H1 (cell line): ENCODE results near the gene CAMP. TPM values are rescaled to one million over a fixed set of nuclear protein-coding genes. Genes with fewer than 3 reads are reported as not detected.

ENCODE experiments used
- CTCF ChIA-PET: fragments of 300-600 bp; sonication (Branson Sonifier 250); formaldehyde crosslinking; loops from one replicate; lab custom pipeline; 2021; ENCODE audit not compliant: partially characterized antibody; lab: Charles Lee
- POLR2A ChIA-PET: fragments of 300-600 bp; sonication (Branson Sonifier 250); formaldehyde crosslinking; loops from one replicate; lab custom pipeline; 2021; ENCODE audit warnings: inconsistent platforms; ENCODE audit not compliant: partially characterized antibody; lab: Charles Lee
- DNase-seq, 2 experiments: peaks; one replicate each; pipeline versions ENCODE4 v3.0.0 to v3.0.0-alpha.2; 2010 to 2022; ENCODE audit warnings: low spot score in 2 of 2, low read depth in 1 of 2, mixed read lengths in 1 of 2
- FAIRE-seq: peaks from 2 replicates; lab custom pipeline; 2011; peaks lifted over from hg19 to GRCh38; lab: Jason Lieb, UNC
- H2AFZ ChIP-seq: 2 replicates; pipeline ENCODE4 v1.8.1; 2012; ENCODE audit warnings: low read length, inconsistent platforms
- H2AK5ac ChIP-seq: 2 replicates; pipeline ENCODE4 v1.6.1; 2013; ENCODE audit warnings: low read depth, low read length
- H2BK120ac ChIP-seq: replicated peaks from 2 replicates; pipeline ENCODE3; 2013; ENCODE audit warnings: low read depth, low read length, inconsistent platforms
- H2BK12ac ChIP-seq: 2 replicates; pipeline ENCODE4 v1.6.1; 2013; ENCODE audit warnings: low read depth, low read length
- H2BK15ac ChIP-seq: 2 replicates; pipeline ENCODE4 v1.6.1; 2013; ENCODE audit warnings: low read length
- H2BK20ac ChIP-seq: 2 replicates; pipeline ENCODE4 v1.6.1; 2013; ENCODE audit warnings: low read length
- H2BK5ac ChIP-seq: 2 replicates; pipeline ENCODE4 v1.6.1; 2013; ENCODE audit warnings: low read depth, low read length
- H3K14ac ChIP-seq: 2 replicates; pipeline ENCODE4 v1.6.1; 2013; ENCODE audit warnings: inconsistent platforms; ENCODE audit not compliant: insufficient read length
- H3K18ac ChIP-seq: 2 replicates; pipeline ENCODE4 v1.6.1; 2013; ENCODE audit warnings: low read length; ENCODE audit errors: extremely low read depth
- H3K23ac ChIP-seq: 2 replicates; pipeline ENCODE4 v1.6.1; 2013; ENCODE audit warnings: inconsistent platforms; ENCODE audit not compliant: insufficient read length
- H3K23me2 ChIP-seq: 2 replicates; pipeline ENCODE4 v1.6.1; 2013; ENCODE audit warnings: low read depth, low read length
- H3K27ac ChIP-seq: 2 replicates; pipeline ENCODE4 v1.6.1; 2011; ENCODE audit warnings: low read depth, low read length, inconsistent platforms
- H3K27me3 ChIP-seq, 4 experiments: replicated peaks in 1 of 4; 1 replicate in 1 of 4; 2 replicates in 3 of 4; pipeline versions ENCODE4 v1.6.1 to v1.8.1; 2011 to 2013; ENCODE audit warnings: low read length in 3 of 4, mild to moderate bottlenecking in 3 of 4, inconsistent platforms in 2 of 4, mixed read lengths in 2 of 4, moderate library complexity in 1 of 4; ENCODE audit not compliant: control insufficient read depth in 3 of 4, insufficient read depth in 3 of 4; ENCODE audit errors: extremely low read depth in 1 of 4
- H3K36me3 ChIP-seq, 4 experiments: 2 replicates each; pipeline versions ENCODE4 v1.6.1 to v1.8.1; 2011 to 2013; ENCODE audit warnings: mild to moderate bottlenecking in 4 of 4, low read length in 3 of 4, moderate library complexity in 2 of 4, control low read depth in 1 of 4, inconsistent platforms in 1 of 4; ENCODE audit not compliant: insufficient read depth in 4 of 4, control insufficient read depth in 2 of 4
- H3K4ac ChIP-seq: replicated peaks from 2 replicates; pipeline ENCODE3; 2013; ENCODE audit warnings: low read length, low read depth, mixed read lengths, inconsistent platforms; ENCODE audit not compliant: insufficient read length
- H3K4me1 ChIP-seq, 4 experiments: replicated peaks in 1 of 4; 1 replicate in 1 of 4; 2 replicates in 3 of 4; pipeline versions ENCODE4 v1.6.1 to v1.8.1; 2011 to 2013; ENCODE audit warnings: low read length in 3 of 4, inconsistent platforms in 2 of 4, mixed read lengths in 1 of 4; ENCODE audit not compliant: insufficient read depth in 4 of 4, control insufficient read depth in 3 of 4
- H3K4me2 ChIP-seq, 2 experiments: 2 replicates each; pipeline versions ENCODE4 v1.6.1 to v1.8.1; 2011 to 2013; ENCODE audit warnings: low read depth in 2 of 2, low read length in 2 of 2, control low read depth in 1 of 2, inconsistent platforms in 1 of 2, mild to moderate bottlenecking in 1 of 2; ENCODE audit not compliant: insufficient read depth in 1 of 2
- H3K4me3 ChIP-seq, 4 experiments: fragments of 200-600, 300-600 bp in 1 of 4; sonication (generic), shearing (Covaris generic), sonication (Bioruptor Twin) in 1 of 4; 2 replicates each; pipeline versions ENCODE4 v1.5.1 to v1.8.1; 2011 to 2016; ENCODE audit warnings: low read length in 4 of 4, low read depth in 3 of 4, control low read depth in 2 of 4, inconsistent platforms in 2 of 4, mild to moderate bottlenecking in 2 of 4, mixed read lengths in 1 of 4, moderate library complexity in 1 of 4; ENCODE audit not compliant: insufficient read depth in 2 of 4; ENCODE audit errors: extremely low read depth in 1 of 4
- H3K56ac ChIP-seq: replicated peaks from 2 replicates; pipeline ENCODE3; 2013; ENCODE audit warnings: low read depth, mild to moderate bottlenecking, mixed read lengths, low read length, inconsistent platforms; ENCODE audit not compliant: insufficient read length
- H3K79me1 ChIP-seq: 2 replicates; pipeline ENCODE4 v1.6.1; 2013; ENCODE audit warnings: low read depth, low read length, control low read depth
- H3K79me2 ChIP-seq, 2 experiments: 2 replicates each; pipeline versions ENCODE4 v1.6.1 to v1.8.1; 2012 to 2013; ENCODE audit warnings: low read length in 2 of 2, mild to moderate bottlenecking in 2 of 2, inconsistent platforms in 1 of 2; ENCODE audit not compliant: insufficient read depth in 2 of 2, control insufficient read depth in 1 of 2
- H3K9ac ChIP-seq, 4 experiments: replicated peaks in 1 of 4; 1 replicate in 1 of 4; 2 replicates in 3 of 4; pipeline versions ENCODE4 v1.6.1 to v1.8.1; 2011 to 2013; ENCODE audit warnings: low read depth in 3 of 4, low read length in 3 of 4, control low read depth in 2 of 4, mild to moderate bottlenecking in 2 of 4, moderate library complexity in 2 of 4, inconsistent platforms in 1 of 4; ENCODE audit errors: extremely low read depth in 1 of 4
- H3K9me3 ChIP-seq, 2 experiments: 2 replicates each; pipeline versions ENCODE4 v1.6.1 to v1.8.1; 2012 to 2013; ENCODE audit warnings: mild to moderate bottlenecking in 2 of 2, moderate library complexity in 2 of 2, control low read depth in 1 of 2, inconsistent platforms in 1 of 2, low read depth in 1 of 2, low read length in 1 of 2, mixed read lengths in 1 of 2; ENCODE audit not compliant: insufficient read depth in 2 of 2
- H4K20me1 ChIP-seq, 2 experiments: replicated peaks in 1 of 2; 2 replicates each; pipeline versions ENCODE3 to v1.8.1; 2011 to 2013; ENCODE audit warnings: inconsistent platforms in 2 of 2, low read length in 2 of 2, mild to moderate bottlenecking in 1 of 2; ENCODE audit not compliant: insufficient read depth in 2 of 2, control insufficient read depth in 1 of 2
- H4K5ac ChIP-seq: 2 replicates; pipeline ENCODE4 v1.6.1; 2013; ENCODE audit warnings: low read length, low read depth, mixed read lengths, inconsistent platforms; ENCODE audit not compliant: insufficient read length
- H4K8ac ChIP-seq: 2 replicates; pipeline ENCODE4 v1.8.0; 2013; ENCODE audit warnings: mild to moderate bottlenecking, moderate library complexity, low read length, inconsistent platforms; ENCODE audit not compliant: insufficient read depth; ENCODE audit errors: extremely low read depth
- H4K91ac ChIP-seq: replicated peaks from 2 replicates; pipeline ENCODE3; 2013; ENCODE audit warnings: low read length, mixed read lengths, inconsistent platforms; ENCODE audit not compliant: insufficient read length
- ASH2L ChIP-seq: fragments of 200-600, 300-600 bp; sonication (generic); IDR thresholded peaks from one replicate; pipeline ENCODE4 v1.7.1; 2017; ENCODE audit warnings: low read length
- WGBS, 2 experiments: shearing (Covaris generic) in 1 of 2; methylation state at CpG; one replicate each; pipeline versions ENCODE4 v1.1.6 to v1.1.7; 2013 to 2015; ENCODE audit warnings: low lambda C conversion rate in 2 of 2, mixed read lengths in 2 of 2, inconsistent platforms in 1 of 2, low coverage in 1 of 2, missing lambda C conversion rate in 1 of 2; ENCODE audit not compliant: insufficient replicate concordance in 2 of 2, insufficient coverage in 1 of 2, insufficient read length in 1 of 2; ENCODE audit errors: extremely low coverage in 1 of 2, missing lambda C conversion rate in 1 of 2; 5-methylcytosine and 5-hydroxymethylcytosine counted together
- polyA plus RNA-seq, 7 experiments: library from polyadenylated mRNA; depleted of rRNA in 3 of 7; stranded (reverse) in 5 of 7; unstranded in 2 of 7; fragments of >200 nt in 5 of 7; fragments of 200-250 nt in 2 of 7; gene quantifications; 1 replicate in 5 of 7; 2 replicates in 1 of 7; 4 replicates in 1 of 7; pipeline versions ENCODE4 v1.2.1 to v1.2.3, GENCODE V29; 2011 to 2013; ENCODE audit warnings: missing spikeins in 2 of 7, mixed read lengths in 2 of 7
- total RNA-seq: library from RNA; stranded (reverse); fragmentation: NEBNext Ultra II Directional; extraction: Animal tissue kit (Norgen Biotek cat#: 25700); gene quantifications from 2 replicates; pipeline ENCODE4 v1.2.1, GENCODE V29; 2021

Gene CAMP
- total and polyA plus RNA-seq, 2 of the 8 experiments (the other 6 are each of a cell fraction or from before 2014, with no cell fraction given) = not detected

DNA sequence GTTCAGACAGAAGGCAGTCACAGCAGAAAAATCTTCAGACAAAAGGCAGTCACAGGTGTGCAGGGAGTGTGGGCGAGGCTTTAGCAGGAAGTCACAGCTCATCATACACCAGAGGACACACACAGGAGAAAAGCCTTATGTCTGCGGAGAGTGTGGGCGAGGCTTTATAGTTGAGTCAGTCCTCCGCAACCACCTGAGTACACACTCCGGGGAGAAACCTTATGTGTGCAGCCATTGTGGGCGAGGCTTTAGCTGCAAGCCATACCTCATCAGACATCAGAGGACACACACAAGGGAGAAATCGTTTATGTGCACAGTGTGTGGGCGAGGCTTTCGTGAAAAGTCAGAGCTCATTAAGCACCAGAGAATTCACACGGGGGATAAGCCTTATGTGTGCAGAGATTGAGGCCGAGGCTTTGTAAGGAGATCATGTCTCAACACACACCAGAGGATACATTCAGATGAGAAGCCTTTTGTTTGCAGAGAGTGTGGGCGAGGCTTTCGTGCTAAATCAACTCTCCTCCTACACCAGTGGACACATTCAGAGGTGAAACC lies 45.2 kb downstream of the CAMP start:
- no peak overlapping the region for H2BK5ac ChIP-seq
- ChIA-PET CTCF (interaction anchor here (0.6 to 3.5 kb wide), 7 partner anchors 10 to 1218 kb away, joined by 3 to 14 read pairs (median 5); no protein-coding TSS in a partner anchor), POLR2A (interaction anchor here (0.6 to 3.6 kb wide), 10 partner anchors 9 to 167 kb away, joined by 3 to 11 read pairs (median 4); no protein-coding TSS in a partner anchor)
- H2AK5ac ChIP-seq = no peak overlapping the region
- H3K4ac ChIP-seq = no peak overlapping the region
- peaks cover 16 to 34% of the 10 kb centered on the region in 2 experiments for H3K9me3 ChIP-seq
- no peak overlapping the region for H4K8ac ChIP-seq
- no peak overlapping the region for H3K9ac ChIP-seq
- no peaks in the 10 kb centered on the region; a peak in 2 of 7 replicates for H3K4me1 ChIP-seq
- 91% methylated on average over 13 of the region's 13 CpGs; no CpG with 5 or more reads in 1 of the 2 experiments for WGBS, 2 experiments
- no peak overlapping the region for H3K27ac ChIP-seq
- H3K23ac ChIP-seq = no peak overlapping the region
- H4K5ac ChIP-seq = no peak overlapping the region
- TF ChIP-seq ASH2L = no peak
- H3K79me1 ChIP-seq = peaks cover 4% of the 10 kb centered on the region; the same call in 1 of the 2 replicates
- H3K4me3 ChIP-seq = no peak overlapping the region
- H3K14ac ChIP-seq = no peak overlapping the region
- H2BK12ac ChIP-seq = no peak overlapping the region
- H3K4me2 ChIP-seq = no peak overlapping the region
- H3K27me3 ChIP-seq = no peaks in the 10 kb centered on the region
- H2BK15ac ChIP-seq = no peak overlapping the region
- peaks cover 2 to 4% of the 10 kb centered on the region in 2 experiments for H4K20me1 ChIP-seq
- FAIRE-seq = no peak
- H3K56ac ChIP-seq = no peak overlapping the region
- no peak overlapping the region for H2BK120ac ChIP-seq
- no peak overlapping the region for H3K18ac ChIP-seq
- no peak overlapping the region for H4K91ac ChIP-seq
- no peak overlapping the region for H2AFZ ChIP-seq
- no peak overlapping the region for H2BK20ac ChIP-seq
- peaks cover 0 to 13% of the 10 kb centered on the region in 2 experiments; a peak in 3 of 4 replicates for H3K79me2 ChIP-seq
- DNase-seq = no peak
- peaks cover 40 to 85% (median 70%) of the 10 kb centered on the region in 4 experiments for H3K36me3 ChIP-seq
- no peaks in the 10 kb centered on the region for H3K23me2 ChIP-seq
